IMR-90 (cell line): Measurements from ENCODE around the gene FBXO15. TPM values are rescaled to one million over a fixed set of nuclear protein-coding genes. Genes with fewer than 3 reads are reported as not detected.

Experiments
- ATAC-seq: fragments of 200-7000 bp; cut with Tn5 transposase; 2 replicates; pipeline ENCODE4 v1.9.1; 2020; ENCODE audit warnings: low read depth, mild to moderate bottlenecking, moderate library complexity
- BruUV-seq: library from RNA; stranded (reverse); fragments of 400-500 nt; replicated peaks from 2 replicates; lab custom pipeline; 2021; lab: Mats Ljungman, UMichigan
- CTCF ChIA-PET: fragments of 300-600 bp; formaldehyde crosslinking; extraction: SDS; loops from one replicate; lab custom pipeline; 2021; ENCODE audit warnings: antibody characterized with exemption; lab: Yijun Ruan, JAX
- POLR2A ChIA-PET: fragments of 300-600 bp; sonication (Branson Sonifier 250); formaldehyde crosslinking; loops from one replicate; lab custom pipeline; 2022; ENCODE audit warnings: antibody characterized with exemption; ENCODE audit not compliant: unreplicated experiment; lab: Charles Lee
- DNase-seq: peaks from one replicate; pipeline ENCODE4 v3.0.0; 2013
- H2AFZ ChIP-seq: replicated peaks from 2 replicates; pipeline ENCODE3; 2013; ENCODE audit warnings: low read length, mild to moderate bottlenecking; ENCODE audit not compliant: poor library complexity
- H2AK5ac ChIP-seq: 2 replicates; pipeline ENCODE4 v1.6.1; 2013; ENCODE audit warnings: low read depth, low read length, inconsistent platforms
- H2AK9ac ChIP-seq: replicated peaks from 2 replicates; pipeline ENCODE3; 2013; ENCODE audit warnings: mild to moderate bottlenecking, low read depth, low read length, moderate library complexity; ENCODE audit not compliant: poor library complexity
- H2BK120ac ChIP-seq: 2 replicates; pipeline ENCODE4 v1.6.1; 2013; ENCODE audit warnings: low read depth, low read length, inconsistent platforms
- H2BK15ac ChIP-seq: 3 replicates; pipeline ENCODE4 v1.6.1; 2013; ENCODE audit warnings: low read depth, low read length, inconsistent platforms
- H2BK20ac ChIP-seq: 2 replicates; pipeline ENCODE4 v1.6.1; 2013; ENCODE audit warnings: low read depth, mild to moderate bottlenecking, inconsistent platforms, low read length, moderate library complexity
- H2BK5ac ChIP-seq: 2 replicates; pipeline ENCODE4 v1.6.1; 2013; ENCODE audit warnings: mild to moderate bottlenecking, low read depth, low read length, inconsistent platforms; ENCODE audit not compliant: poor library complexity, severe bottlenecking
- H3K14ac ChIP-seq: replicated peaks from 2 replicates; pipeline ENCODE4 v1.6.1; 2013; ENCODE audit warnings: low read depth, low read length, inconsistent platforms
- H3K18ac ChIP-seq: 2 replicates; pipeline ENCODE4 v1.6.1; 2013; ENCODE audit warnings: low read depth, low read length, control low read depth
- H3K23ac ChIP-seq: 2 replicates; pipeline ENCODE4 v1.6.1; 2013; ENCODE audit warnings: low read depth, low read length, inconsistent platforms
- H3K27ac ChIP-seq: 2 replicates; pipeline ENCODE4 v1.5.1; 2013; ENCODE audit warnings: mild to moderate bottlenecking, control low read depth, low read length; ENCODE audit not compliant: insufficient read depth
- H3K27me3 ChIP-seq: 2 replicates; pipeline ENCODE4 v1.6.1; 2013; ENCODE audit warnings: low read length; ENCODE audit not compliant: control insufficient read depth, insufficient read depth
- H3K36me3 ChIP-seq: 2 replicates; pipeline ENCODE4 v1.6.1; 2013; ENCODE audit warnings: low read length, mixed read lengths; ENCODE audit not compliant: control insufficient read depth, insufficient read depth
- H3K4ac ChIP-seq: 2 replicates; pipeline ENCODE4 v1.6.1; 2013; ENCODE audit warnings: low read depth, low read length, inconsistent platforms
- H3K4me1 ChIP-seq: 2 replicates; pipeline ENCODE4 v1.6.1; 2013; ENCODE audit warnings: low read length, mixed read lengths; ENCODE audit not compliant: control insufficient read depth, insufficient read depth
- H3K4me2 ChIP-seq: 2 replicates; pipeline ENCODE4 v1.6.1; 2013; ENCODE audit warnings: low read depth, mild to moderate bottlenecking, control low read depth, low read length, moderate library complexity
- H3K4me3 ChIP-seq: 2 replicates; pipeline ENCODE4 v1.5.1; 2013; ENCODE audit warnings: low read depth, mild to moderate bottlenecking, control low read depth, low read length, moderate library complexity; ENCODE audit not compliant: insufficient read depth
- H3K56ac ChIP-seq: 2 replicates; pipeline ENCODE4 v1.6.1; 2013; ENCODE audit warnings: low read length, inconsistent platforms; ENCODE audit not compliant: insufficient read depth; ENCODE audit errors: extremely low read depth
- H3K79me1 ChIP-seq, 2 experiments: 2 replicates each; pipeline ENCODE4 v1.6.1; 2013; ENCODE audit warnings: low read length in 2 of 2, inconsistent platforms in 1 of 2, low read depth in 1 of 2
- H3K9ac ChIP-seq: 2 replicates; pipeline ENCODE4 v1.6.1; 2013; ENCODE audit warnings: low read depth, low read length, control low read depth
- H3K9me1 ChIP-seq: 2 replicates; pipeline ENCODE4 v1.6.1; 2013; ENCODE audit warnings: low read length, inconsistent platforms; ENCODE audit not compliant: insufficient read depth
- H3K9me3 ChIP-seq: 2 replicates; pipeline ENCODE4 v1.6.1; 2013; ENCODE audit warnings: low read length; ENCODE audit not compliant: control insufficient read depth, insufficient read depth
- H4K20me1 ChIP-seq: 2 replicates; pipeline ENCODE4 v1.6.1; 2013; ENCODE audit warnings: low read length, inconsistent platforms; ENCODE audit not compliant: insufficient read depth
- H4K5ac ChIP-seq: 2 replicates; pipeline ENCODE4 v1.6.1; 2013; ENCODE audit warnings: mild to moderate bottlenecking, low read depth, low read length, control low read depth
- H4K8ac ChIP-seq, 2 experiments: 2 replicates each; pipeline ENCODE4 v1.6.1; 2013; ENCODE audit warnings: low read depth in 2 of 2, low read length in 2 of 2, control low read depth in 1 of 2, inconsistent platforms in 1 of 2
- H4K91ac ChIP-seq: 2 replicates; pipeline ENCODE4 v1.6.1; 2013; ENCODE audit warnings: low read depth, low read length, inconsistent platforms; ENCODE audit not compliant: insufficient read depth
- FOS ChIP-seq: fragments of 150-350 bp; IDR thresholded peaks from 2 replicates; pipeline ENCODE4 v1.6.1; 2016; ENCODE audit warnings: low read depth, low read length
- MAFK ChIP-seq: IDR thresholded peaks from 2 replicates; pipeline ENCODE4 v1.6.1; 2012; ENCODE audit warnings: low read depth, low read length, improper control_type of control experiment
- RFX5 ChIP-seq: IDR thresholded peaks from 2 replicates; pipeline ENCODE4 v1.8.0; 2012; ENCODE audit warnings: low read depth, mild to moderate bottlenecking, low read length, moderate library complexity
- WGBS, 2 experiments: methylation state at CpG; one replicate each; pipeline versions ENCODE4 v1.1.5 to v1.1.7; 2013; ENCODE audit warnings: missing lambda C conversion rate in 2 of 2; ENCODE audit not compliant: insufficient read length in 1 of 2; ENCODE audit errors: extremely low coverage in 2 of 2; 5-methylcytosine and 5-hydroxymethylcytosine counted together
- dilution Hi-C: fragments of 300-500 bp; cut with HindIII; formaldehyde crosslinking; loops from one replicate; pipeline ENCODE4 v1.14.3; 2018; ENCODE audit warnings: low sequenced_read_pairs; ENCODE audit not compliant: unreplicated experiment
- in situ Hi-C: fragments of 300-500 bp; cut with MboI; formaldehyde crosslinking; loops from 3 replicates; pipeline ENCODE4 v1.14.3; 2019; ENCODE audit warnings: low sequenced_read_pairs, inconsistent platforms, mixed read lengths
- intact Hi-C: fragments of 100-400 bp; cut with micrococcal nuclease; formaldehyde crosslinking; loops from 2 replicates; pipeline ENCODE4 v1.10.0; 2022
- polyA plus RNA-seq, 3 experiments: library from polyadenylated mRNA; depleted of rRNA; stranded (reverse); fragments of >200 nt; gene quantifications; 2 replicates each; pipeline ENCODE4 v1.2.3, GENCODE V29; 2012; ENCODE audit warnings: low replicate concordance in 1 of 3
- total RNA-seq: library from RNA; depleted of rRNA; stranded (reverse); fragments of >200 nt; gene quantifications from 2 replicates; pipeline ENCODE4 v1.2.3, GENCODE V29; 2012

The FBXO15 gene
- total and polyA plus RNA-seq, 2 of the 4 experiments (the other 2 are of a cell fraction) = 0.90 to 2.0 TPM

- no peak for TF ChIP-seq MAFK
- TF ChIP-seq FOS = no peak
- TF ChIP-seq RFX5 = no peak
- no peak overlapping the region for H4K8ac ChIP-seq
- H3K4ac ChIP-seq = no peak overlapping the region
- no peaks in the 10 kb centered on the region for H3K9me1 ChIP-seq
- intact Hi-C loops = no loop called here
- H3K4me1 ChIP-seq = no peaks in the 10 kb centered on the region
- no TSS peak for BruUV-seq
- H2BK20ac ChIP-seq = no peak overlapping the region
- no peak overlapping the region for H3K23ac ChIP-seq
- H3K27me3 ChIP-seq = peaks cover 29% of the 10 kb centered on the region
- no peaks in the 10 kb centered on the region for H3K9me3 ChIP-seq
- no peak overlapping the region for H2BK5ac ChIP-seq
- no peak overlapping the region for H3K9ac ChIP-seq
- H4K20me1 ChIP-seq = no peaks in the 10 kb centered on the region
- CTCF ChIA-PET = interaction anchor here (1.1 kb wide), 1 partner anchor 29 kb away, joined by 3 read pairs; no protein-coding TSS in a partner anchor
- H3K18ac ChIP-seq = no peak overlapping the region
- ATAC-seq (peak; percentile 60), DNase-seq (no peak)
- 80% methylated on average over 3 of the region's 12 CpGs; no CpG with 5 or more reads in 1 of the 2 experiments for WGBS, 2 experiments
- H3K36me3 ChIP-seq = no peaks in the 10 kb centered on the region
- no peak overlapping the region for H2BK15ac ChIP-seq
- no peak overlapping the region for H2AK9ac ChIP-seq
- in situ Hi-C loops = no loop called here
- H3K4me3 ChIP-seq = peak overlapping the region; percentile 37; the same call in 1 of the 2 replicates
- H3K14ac ChIP-seq = no peak overlapping the region
- no peak overlapping the region for H4K5ac ChIP-seq
- no peak overlapping the region for H4K91ac ChIP-seq
- peak overlapping the region; percentile 81 for H3K4me2 ChIP-seq
- H2BK120ac ChIP-seq = no peak overlapping the region
- no peak overlapping the region for H2AK5ac ChIP-seq
- H3K27ac ChIP-seq = no peak overlapping the region
- H3K79me1 ChIP-seq = no peaks in the 10 kb centered on the region
- peak overlapping the region; percentile 55 for H2AFZ ChIP-seq
- POLR2A ChIA-PET = no interaction called here
- no peak overlapping the region for H3K56ac ChIP-seq
- dilution Hi-C loops = no loop called here
Observed at GRCh38 chr18:74171910-74172606, 24.4 kb upstream of the FBXO15 start.
